Right lobe of liver (tissue), 6 donors: ENCODE measurements around the gene SMYD1. TPM values are rescaled to one million over a fixed set of nuclear protein-coding genes. Genes with fewer than 3 reads are reported as not detected.
A peak's percentile ranks its signal among the peaks of the same experiment; 100 is the strongest.

Experiments
- ATAC-seq, 4 donors: fragments of 200-7000 bp; cut with Tn5 transposase; one replicate each; pipeline ENCODE4 v1.9.1; 2020; ENCODE audit warnings: mild to moderate bottlenecking in 4 of 4, moderate library complexity in 4 of 4
- DNase-seq, 3 donors: peaks; one replicate each; pipeline ENCODE4 v3.0.0-alpha.2; 2020
- H3K27ac ChIP-seq, 3 donors: fragments of 200-600 bp; one replicate each; pipeline ENCODE4 v1.8.0; 2022
- H3K27me3 ChIP-seq, 2 donors: fragments of 200-600 bp; one replicate each; pipeline ENCODE4 v1.8.0; 2022
- H3K36me3 ChIP-seq, 4 donors: fragments of 200-600 bp; sonication (generic) in 1 of 4; one replicate each; pipeline versions ENCODE4 v1.5.1 to v1.8.0; 2017 to 2022; ENCODE audit warnings: control low read depth in 1 of 4
- H3K4me1 ChIP-seq, 4 donors: fragments of 200-600 bp; sonication (generic) in 1 of 4; one replicate each; pipeline versions ENCODE4 v1.5.1 to v1.8.0; 2017 to 2022; ENCODE audit warnings: control low read depth in 1 of 4
- H3K4me3 ChIP-seq, 3 donors: fragments of 200-600 bp; one replicate each; pipeline ENCODE4 v1.8.0; 2022
- H3K9me3 ChIP-seq, 4 donors: fragments of 200-600 bp; sonication (generic) in 1 of 4; one replicate each; pipeline versions ENCODE4 v1.5.1 to v1.8.0; 2017 to 2022; ENCODE audit warnings: control low read depth in 1 of 4
- POLR2A ChIP-seq: fragments of 450-650 bp; IDR thresholded peaks from one replicate; pipeline ENCODE4 v1.6.1; 2017; ENCODE audit warnings: antibody characterized with exemption, mild to moderate bottlenecking
- WGBS: methylation state at CpG from one replicate; pipeline ENCODE4 v1.1.6; 2018; ENCODE audit warnings: low coverage, low lambda C conversion rate; ENCODE audit not compliant: insufficient coverage; ENCODE audit errors: missing lambda C conversion rate; 5-methylcytosine and 5-hydroxymethylcytosine counted together
- intact Hi-C, 2 donors: fragments of 100-400 bp; cut with DNase I; formaldehyde crosslinking; loops; one replicate each; pipeline versions ENCODE4 v1.11.2 to v1.14.1; 2022
- total RNA-seq, 6 experiments: library from RNA; depleted of rRNA in 2 of 6; stranded (reverse); fragments of >200 nt in 2 of 6; fragmentation: NEBNext Ultra II Directional in 3 of 6; extraction: Animal tissue kit (Norgen Biotek cat#: 25700) in 3 of 6; gene quantifications; one replicate each; pipeline versions ENCODE4 v1.1.0 to v1.2.4, GENCODE V29; 2016 to 2023
- TF ChIP-seq, protein P1 (sequence below), 4 donors: fragments of 200-600 bp in 3 of 4; fragments of 450-650 bp in 1 of 4; IDR thresholded peaks; one replicate each; pipeline versions ENCODE4 v1.5.1 to v1.8.0; 2016 to 2022; ENCODE audit warnings: antibody characterized with exemption in 4 of 4, mild to moderate bottlenecking in 2 of 4
- donor health status: DM: no; HTN: yes; CAD: no.
- donor health status: DM: no; HTN: no; CAD: no.
- donor health status: DM: no; HTN: no; CAD: no.
- donor health status: DM: no; HTN: yes; CAD: no.
- donor health status: DM: no; HTN: yes; CAD: no.

The SMYD1 gene
- total RNA-seq, 6 experiments from 2014 or later, result not detected

DNA sequence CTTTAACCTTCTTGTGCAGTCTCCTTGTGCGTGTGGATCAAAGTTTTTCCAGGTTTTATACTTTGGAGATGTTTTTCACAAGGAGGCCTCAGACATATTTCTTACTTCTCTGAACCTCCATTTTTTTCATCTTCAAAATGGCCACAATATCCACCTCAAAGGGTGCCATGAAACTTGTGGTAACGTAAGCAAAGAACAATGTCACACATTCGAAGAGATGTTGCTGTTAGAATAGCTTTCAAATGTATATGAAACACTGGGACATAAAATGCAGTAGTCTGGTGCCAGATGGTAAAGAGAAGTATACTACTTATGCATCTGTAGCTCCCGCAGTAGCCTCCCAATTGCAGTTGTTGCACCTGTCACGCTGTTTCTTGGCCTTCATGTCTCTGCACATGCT, 9.4 kb upstream of the SMYD1 start:
- H3K4me1 ChIP-seq, result peaks cover 0 to 32% (median 9%) of the 10 kb centered on the region in 4 donors
- ATAC-seq (no peak), DNase-seq (no peak)
- H3K27ac ChIP-seq, result no peak overlapping the region
- no peaks in the 10 kb centered on the region for H3K36me3 ChIP-seq
- no peaks in the 10 kb centered on the region for H3K9me3 ChIP-seq
- intact Hi-C loops, result loop anchor here (5.0 to 10.0 kb wide), 2 partner anchors 104 to 127 kb away; no protein-coding TSS in a partner anchor
- TF ChIP-seq, protein P1, sequence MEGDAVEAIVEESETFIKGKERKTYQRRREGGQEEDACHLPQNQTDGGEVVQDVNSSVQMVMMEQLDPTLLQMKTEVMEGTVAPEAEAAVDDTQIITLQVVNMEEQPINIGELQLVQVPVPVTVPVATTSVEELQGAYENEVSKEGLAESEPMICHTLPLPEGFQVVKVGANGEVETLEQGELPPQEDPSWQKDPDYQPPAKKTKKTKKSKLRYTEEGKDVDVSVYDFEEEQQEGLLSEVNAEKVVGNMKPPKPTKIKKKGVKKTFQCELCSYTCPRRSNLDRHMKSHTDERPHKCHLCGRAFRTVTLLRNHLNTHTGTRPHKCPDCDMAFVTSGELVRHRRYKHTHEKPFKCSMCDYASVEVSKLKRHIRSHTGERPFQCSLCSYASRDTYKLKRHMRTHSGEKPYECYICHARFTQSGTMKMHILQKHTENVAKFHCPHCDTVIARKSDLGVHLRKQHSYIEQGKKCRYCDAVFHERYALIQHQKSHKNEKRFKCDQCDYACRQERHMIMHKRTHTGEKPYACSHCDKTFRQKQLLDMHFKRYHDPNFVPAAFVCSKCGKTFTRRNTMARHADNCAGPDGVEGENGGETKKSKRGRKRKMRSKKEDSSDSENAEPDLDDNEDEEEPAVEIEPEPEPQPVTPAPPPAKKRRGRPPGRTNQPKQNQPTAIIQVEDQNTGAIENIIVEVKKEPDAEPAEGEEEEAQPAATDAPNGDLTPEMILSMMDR (IDR thresholded peaks at IDR 0.05), result no peak
- no peak for TF ChIP-seq POLR2A
- H3K27me3 ChIP-seq, result no peaks in the 10 kb centered on the region
- WGBS, result 87% methylated on average over 5 of the region's 5 CpGs
- H3K4me3 ChIP-seq, result no peak overlapping the region

DNA sequence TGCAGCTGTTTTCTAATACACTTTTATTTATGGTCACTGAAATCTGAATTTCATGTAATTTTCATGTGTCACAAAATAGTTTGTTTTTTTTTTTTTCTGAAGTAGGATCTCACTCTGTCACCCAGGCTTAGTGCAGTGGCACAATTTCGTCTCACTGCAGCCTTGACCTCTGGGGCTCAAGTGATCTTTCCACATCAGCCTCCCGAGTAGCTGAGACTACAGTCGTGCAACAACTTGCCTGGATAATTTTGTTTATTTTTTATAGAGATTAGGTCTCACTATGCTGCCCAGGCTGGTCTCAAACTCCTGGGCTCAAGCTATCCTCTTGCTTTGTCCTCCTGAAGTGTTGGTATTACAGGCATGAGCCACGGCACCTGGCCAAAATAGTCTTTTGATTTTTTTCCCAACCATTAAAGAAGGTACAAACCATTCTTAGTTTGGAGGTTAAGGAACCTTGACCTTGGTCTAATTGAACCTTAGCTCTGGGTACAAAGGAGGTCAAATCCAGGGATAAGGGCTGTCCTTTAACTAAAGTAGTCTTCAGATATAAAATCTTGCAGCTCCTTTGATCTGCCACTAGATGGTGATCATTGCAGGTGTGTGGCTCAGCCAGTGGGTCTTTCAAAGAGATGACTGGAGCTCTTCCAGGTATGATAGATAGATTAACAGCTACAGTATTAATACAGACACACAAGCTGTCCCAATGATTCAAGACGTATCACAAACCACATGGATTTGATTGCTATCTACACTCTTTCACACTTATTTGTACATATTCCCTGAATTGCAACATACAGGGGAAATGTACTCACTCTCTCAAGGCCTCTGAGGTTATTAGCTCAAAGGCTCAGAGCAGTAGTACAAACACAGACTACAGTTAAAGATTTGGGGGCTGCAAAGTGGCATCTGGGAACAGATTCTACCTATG, 7.4 kb upstream of the SMYD1 start:
- Histone ChIP-seq H3K36me3 (no peaks in the 10 kb centered on the region), H3K27me3 (no peaks in the 10 kb centered on the region), H3K4me1 (peaks cover 0 to 16% (median 3%) of the 10 kb centered on the region in 4 donors), H3K27ac (no peak overlapping the region), H3K4me3 (no peak overlapping the region), H3K9me3 (no peaks in the 10 kb centered on the region)
- intact Hi-C loops, result loop anchor here (5.0 to 10.0 kb wide), 2 partner anchors 102 to 125 kb away; no protein-coding TSS in a partner anchor
- ATAC-seq, result peak; percentile 62 to 74 (median 68)
- no peak for DNase-seq
- TF ChIP-seq, protein P1 (IDR thresholded peaks at IDR 0.05), result peak; percentile 83 to 91 (median 84)
- TF ChIP-seq POLR2A, result no peak
- 34% methylated on average over 5 of the region's 5 CpGs for WGBS

DNA sequence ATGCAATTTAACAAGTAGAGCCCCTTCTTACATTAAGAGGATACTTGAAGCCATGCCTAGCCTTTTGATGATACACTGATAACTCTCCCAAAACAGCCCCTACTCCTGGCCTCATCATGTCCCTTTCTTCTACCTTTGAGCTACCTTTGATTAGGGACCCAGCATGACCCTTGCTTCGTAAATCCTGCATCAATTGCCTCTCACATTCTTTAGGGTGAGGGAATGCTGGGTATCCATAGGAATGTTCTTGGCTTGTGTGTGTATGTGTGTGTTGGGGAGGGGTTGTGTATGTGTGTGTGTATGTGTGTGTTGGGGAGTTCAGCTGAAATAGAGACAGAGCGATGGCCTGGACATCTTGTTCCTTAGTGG, 6.7 kb upstream of the SMYD1 start:
- ATAC-seq (no peak), DNase-seq (no peak)
- no peaks in the 10 kb centered on the region for H3K9me3 ChIP-seq
- H3K27me3 ChIP-seq, result no peaks in the 10 kb centered on the region
- peaks cover 0 to 16% (median 3%) of the 10 kb centered on the region in 4 donors for H3K4me1 ChIP-seq
- intact Hi-C loops, result no loop called here
- H3K27ac ChIP-seq, result no peak overlapping the region
- TF ChIP-seq POLR2A, result no peak
- TF ChIP-seq, protein P1 (IDR thresholded peaks at IDR 0.05), result no peak
- no peaks in the 10 kb centered on the region for H3K36me3 ChIP-seq
- H3K4me3 ChIP-seq, result no peak overlapping the region
- whole genome bisulfite sequencing, result 67% methylated on average over 1 of the region's 2 CpGs

DNA sequence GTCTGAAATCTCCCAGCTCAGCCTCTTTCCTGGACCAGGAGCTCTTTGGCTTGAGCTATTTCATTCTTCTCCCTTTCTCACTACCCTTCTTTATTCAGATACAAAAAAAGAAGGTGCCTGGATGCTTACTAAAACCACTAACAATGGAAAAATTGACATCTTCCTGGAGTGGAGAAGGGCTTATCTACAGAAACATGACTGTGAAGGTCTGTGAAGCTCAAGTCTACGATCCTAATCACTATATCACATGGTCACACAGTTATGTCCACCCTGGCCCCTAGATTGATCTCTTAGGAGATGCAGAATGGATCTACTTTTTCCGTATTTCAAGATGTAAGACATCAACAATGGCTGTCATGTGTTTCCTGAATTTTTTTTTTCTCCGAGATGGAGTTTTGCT, 6.3 kb upstream of the SMYD1 start:
- DNase-seq, result no peak
- ATAC-seq, result no peak
- H3K4me1 ChIP-seq, result peaks cover 0 to 12% (median under 1%) of the 10 kb centered on the region in 4 donors
- no peak overlapping the region for H3K27ac ChIP-seq
- intact Hi-C loops, result no loop called here
- no peak overlapping the region for H3K4me3 ChIP-seq
- no peaks in the 10 kb centered on the region for H3K36me3 ChIP-seq
- TF ChIP-seq, protein P1 (IDR thresholded peaks at IDR 0.05), result no peak
- TF ChIP-seq POLR2A, result no peak
- WGBS, result 86% methylated on average over 3 of the region's 3 CpGs
- H3K9me3 ChIP-seq, result no peaks in the 10 kb centered on the region
- H3K27me3 ChIP-seq, result no peaks in the 10 kb centered on the region
